ENCODE measurements around the gene PTPRM. TPM values are rescaled to one million over a fixed set of nuclear protein-coding genes. Genes with fewer than 3 reads are reported as not detected.

The PTPRM gene
- total and polyA plus RNA-seq, 2 of the 8 experiments (the other 6 are each of a cell fraction or from before 2014, with no cell fraction given), result 4.1 to 7.0 TPM

GRCh38 chr18:8424481-8424880 lies 857.4 kb downstream of the PTPRM start:
- Histone ChIP-seq H3K4me3 (ENCODE audit: extremely low read depth in 1 of 4, insufficient read depth in 2 of 4, low read depth in 3 of 4, low read length in 4 of 4) (no peak overlapping the region), H4K20me1 (replicated peaks in 1 of 2; ENCODE audit: control insufficient read depth in 1 of 2, insufficient read depth in 2 of 2, low read length in 2 of 2) (no peaks in the 10 kb centered on the region), H3K56ac (replicated peaks; ENCODE audit: insufficient read length, low read depth, low read length) (no peak overlapping the region), H3K36me3 (ENCODE audit: control insufficient read depth in 2 of 4, insufficient read depth in 4 of 4, low read length in 3 of 4) (no peaks in the 10 kb centered on the region), H3K27me3 (replicated peaks in 1 of 4; ENCODE audit: control insufficient read depth in 3 of 4, extremely low read depth in 1 of 4, insufficient read depth in 3 of 4, low read length in 3 of 4) (no peaks in the 10 kb centered on the region; a peak in 1 of 7 replicates), H3K4me1 (replicated peaks in 1 of 4; ENCODE audit: control insufficient read depth in 3 of 4, insufficient read depth in 4 of 4, low read length in 3 of 4) (peaks cover 4 to 12% (median 4%) of the 10 kb centered on the region in 4 experiments; a peak in 6 of 7 replicates), H2BK15ac (ENCODE audit: low read length) (no peak overlapping the region), H4K91ac (replicated peaks; ENCODE audit: insufficient read length, low read length) (no peak overlapping the region), H3K23me2 (ENCODE audit: low read depth, low read length) (no peaks in the 10 kb centered on the region), H2BK120ac (replicated peaks; ENCODE audit: low read depth, low read length) (no peak overlapping the region), H3K79me2 (ENCODE audit: control insufficient read depth in 1 of 2, insufficient read depth in 2 of 2, low read length in 2 of 2) (no peaks in the 10 kb centered on the region), H3K9me3 (ENCODE audit: insufficient read depth in 2 of 2, low read depth in 1 of 2, low read length in 1 of 2) (no peaks in the 10 kb centered on the region), H3K4me2 (ENCODE audit: insufficient read depth in 1 of 2, low read depth in 2 of 2, low read length in 2 of 2) (no peak overlapping the region), H3K9ac (replicated peaks in 1 of 4; ENCODE audit: extremely low read depth in 1 of 4, low read depth in 3 of 4, low read length in 3 of 4) (no peak overlapping the region), H3K79me1 (ENCODE audit: low read depth, low read length) (no peaks in the 10 kb centered on the region), H2BK5ac (ENCODE audit: low read depth, low read length) (no peak overlapping the region), H2AFZ (ENCODE audit: low read length) (no peak overlapping the region), H3K14ac (ENCODE audit: insufficient read length) (no peak overlapping the region), H2BK12ac (ENCODE audit: low read depth, low read length) (no peak overlapping the region), H3K27ac (ENCODE audit: low read depth, low read length) (no peak overlapping the region), H3K23ac (ENCODE audit: insufficient read length) (no peak overlapping the region), H2BK20ac (ENCODE audit: low read length) (no peak overlapping the region), H4K8ac (ENCODE audit: extremely low read depth, insufficient read depth, low read length) (no peak overlapping the region), H2AK5ac (ENCODE audit: low read depth, low read length) (no peak overlapping the region), H3K18ac (ENCODE audit: extremely low read depth, low read length) (no peak overlapping the region), H3K4ac (replicated peaks; ENCODE audit: insufficient read length, low read depth, low read length) (no peak overlapping the region), H4K5ac (ENCODE audit: insufficient read length, low read depth, low read length) (no peak overlapping the region)
- DNase-seq (ENCODE audit: low read depth in 1 of 2, low spot score in 2 of 2), result no peak
- no peak for FAIRE-seq
- CTCF ChIA-PET (ENCODE audit: partially characterized antibody), result interaction anchor here (0.7 to 2.8 kb wide), 7 partner anchors 10 to 1152 kb away, joined by 3 to 12 read pairs (median 5); no protein-coding TSS in a partner anchor
- no peak for TF ChIP-seq RXRA (IDR thresholded peaks at IDR 0.05; ENCODE audit: insufficient read depth, low read depth, low read length)
- no peak for TF ChIP-seq EGR1 (IDR thresholded peaks at IDR 0.05; ENCODE audit: borderline replicate concordance, low read depth, low read length)
- TF ChIP-seq ASH2L (IDR thresholded peaks at IDR 0.05; ENCODE audit: low read length), result no peak
- no peak for TF ChIP-seq POU5F1 (IDR thresholded peaks at IDR 0.05; ENCODE audit: low read depth, low read length)
- no peak for TF ChIP-seq HDAC2 (IDR thresholded peaks at IDR 0.05; ENCODE audit: borderline replicate concordance in 1 of 2, low read depth in 2 of 2, low read length in 2 of 2)
- TF ChIP-seq MAX (IDR thresholded peaks at IDR 0.05), result no peak
- no peak for TF ChIP-seq SIN3A (conservative IDR thresholded peaks at IDR 0.05 in 1 of 2, IDR thresholded peaks at IDR 0.05 in 1 of 2; ENCODE audit: low read depth in 1 of 2, low read length in 2 of 2)
- TF ChIP-seq CEBPB (IDR thresholded peaks at IDR 0.05; ENCODE audit: low read depth, low read length), result no peak
- TF ChIP-seq PHF8 (conservative IDR thresholded peaks at IDR 0.05; ENCODE audit: low read depth, low read length), result no peak
- TF ChIP-seq SAP30 (IDR thresholded peaks at IDR 0.05; ENCODE audit: insufficient read depth, insufficient replicate concordance, low read length), result no peak
- 70% methylated on average over 7 of the region's 7 CpGs; no CpG with 5 or more reads in 1 of the 2 experiments for WGBS, 2 experiments (ENCODE audit: extremely low coverage in 1 of 2, insufficient coverage in 1 of 2, insufficient read length in 1 of 2, insufficient replicate concordance in 2 of 2, low coverage in 1 of 2, low lambda C conversion rate in 2 of 2, missing lambda C conversion rate in 1 of 2)
- POLR2A ChIA-PET (ENCODE audit: partially characterized antibody), result no interaction called here
